WERI-Rb-1 (cell line): ENCODE measurements around the gene FGF14.

ENCODE experiments used
- DNase-seq: peaks from one replicate; pipeline ENCODE4 v3.0.0-alpha.2; 2020
- H3K27ac ChIP-seq: fragments of 250-450 bp; sonication (Bioruptor Pico); 2 replicates; pipeline ENCODE4 v1.5.1; 2020; ENCODE audit warnings: mild to moderate bottlenecking, moderate library complexity
- H3K27me3 ChIP-seq: fragments of 250-450 bp; sonication (Bioruptor Pico); 2 replicates; pipeline ENCODE4 v1.5.1; 2021; ENCODE audit warnings: mild to moderate bottlenecking, low read depth, moderate library complexity; ENCODE audit not compliant: insufficient read depth, severe bottlenecking
- H3K36me3 ChIP-seq: fragments of 250-450 bp; sonication (Bioruptor Pico); 2 replicates; pipeline ENCODE4 v1.5.1; 2020; ENCODE audit warnings: mild to moderate bottlenecking, moderate library complexity
- H3K4me3 ChIP-seq: 2 replicates; pipeline ENCODE4 v1.5.1; 2011; ENCODE audit warnings: low read depth, mild to moderate bottlenecking, control low read depth, low read length
- H3K9me3 ChIP-seq: fragments of 250-450 bp; sonication (Bioruptor Pico); 2 replicates; pipeline ENCODE4 v1.5.1; 2021; ENCODE audit warnings: mild to moderate bottlenecking, moderate library complexity; ENCODE audit not compliant: severe bottlenecking
- TF ChIP-seq, protein P1 (sequence below): IDR thresholded peaks from 2 replicates; pipeline ENCODE4 v1.5.1; 2011; ENCODE audit warnings: low read depth, mild to moderate bottlenecking, control low read depth, inconsistent platforms, low read length

FGF14 gene

GRCh38 chr13:101817898-101818297, 584.0 kb downstream of the FGF14 start:
- H3K9me3 ChIP-seq: no peaks in the 10 kb centered on the region
- TF ChIP-seq, protein P1, sequence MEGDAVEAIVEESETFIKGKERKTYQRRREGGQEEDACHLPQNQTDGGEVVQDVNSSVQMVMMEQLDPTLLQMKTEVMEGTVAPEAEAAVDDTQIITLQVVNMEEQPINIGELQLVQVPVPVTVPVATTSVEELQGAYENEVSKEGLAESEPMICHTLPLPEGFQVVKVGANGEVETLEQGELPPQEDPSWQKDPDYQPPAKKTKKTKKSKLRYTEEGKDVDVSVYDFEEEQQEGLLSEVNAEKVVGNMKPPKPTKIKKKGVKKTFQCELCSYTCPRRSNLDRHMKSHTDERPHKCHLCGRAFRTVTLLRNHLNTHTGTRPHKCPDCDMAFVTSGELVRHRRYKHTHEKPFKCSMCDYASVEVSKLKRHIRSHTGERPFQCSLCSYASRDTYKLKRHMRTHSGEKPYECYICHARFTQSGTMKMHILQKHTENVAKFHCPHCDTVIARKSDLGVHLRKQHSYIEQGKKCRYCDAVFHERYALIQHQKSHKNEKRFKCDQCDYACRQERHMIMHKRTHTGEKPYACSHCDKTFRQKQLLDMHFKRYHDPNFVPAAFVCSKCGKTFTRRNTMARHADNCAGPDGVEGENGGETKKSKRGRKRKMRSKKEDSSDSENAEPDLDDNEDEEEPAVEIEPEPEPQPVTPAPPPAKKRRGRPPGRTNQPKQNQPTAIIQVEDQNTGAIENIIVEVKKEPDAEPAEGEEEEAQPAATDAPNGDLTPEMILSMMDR: no peak
- no peak overlapping the region for H3K27ac ChIP-seq
- no peak for DNase-seq
- H3K27me3 ChIP-seq: no peaks in the 10 kb centered on the region
- H3K36me3 ChIP-seq: no peaks in the 10 kb centered on the region
- no peak overlapping the region for H3K4me3 ChIP-seq

- Histone ChIP-seq H3K27ac (no peak overlapping the region), H3K4me3 (no peak overlapping the region), H3K36me3 (no peaks in the 10 kb centered on the region), H3K27me3 (no peaks in the 10 kb centered on the region), H3K9me3 (no peaks in the 10 kb centered on the region)
- TF ChIP-seq, protein P1: no peak
- DNase-seq: no peak
Measured at GRCh38 chr13:101811881-101812280, 590.0 kb downstream of the FGF14 start.

DNA sequence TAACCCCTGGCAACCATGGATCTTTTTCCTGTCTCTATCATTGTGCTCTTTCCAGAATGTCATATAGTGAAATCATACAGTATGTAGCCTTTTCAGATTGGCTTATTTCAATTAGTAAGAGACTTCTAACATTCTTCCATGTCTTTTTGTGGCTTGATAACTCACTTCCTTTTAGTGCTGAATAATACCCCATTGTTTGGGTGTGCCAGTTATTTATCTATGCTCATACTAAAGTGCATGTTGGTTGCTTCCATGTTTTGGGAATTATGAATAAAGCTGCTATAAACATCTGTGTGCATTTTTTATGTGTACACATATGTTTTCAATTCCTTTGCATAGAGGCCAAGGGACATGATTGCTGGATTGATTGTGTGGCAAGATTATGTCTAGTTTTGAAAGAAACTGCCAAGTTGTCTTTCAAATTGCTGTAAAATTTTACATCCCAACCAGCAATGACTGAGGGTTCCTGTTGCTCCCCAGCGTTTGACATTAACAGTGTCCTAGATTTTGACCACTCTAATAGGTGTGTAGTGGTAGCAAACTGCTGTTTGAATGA, 590.5 kb downstream of the FGF14 start:
- no peaks in the 10 kb centered on the region for H3K27me3 ChIP-seq
- H3K9me3 ChIP-seq: no peaks in the 10 kb centered on the region
- TF ChIP-seq, protein P1: no peak
- H3K36me3 ChIP-seq: no peaks in the 10 kb centered on the region
- H3K27ac ChIP-seq: no peak overlapping the region
- no peak overlapping the region for H3K4me3 ChIP-seq
- DNase-seq: no peak

- Histone ChIP-seq H3K27ac (no peak overlapping the region), H3K27me3 (no peaks in the 10 kb centered on the region), H3K36me3 (no peaks in the 10 kb centered on the region), H3K9me3 (no peaks in the 10 kb centered on the region), H3K4me3 (no peak overlapping the region)
- no peak for DNase-seq
- TF ChIP-seq, protein P1: no peak
Measured at GRCh38 chr13:101799196-101799595, 602.7 kb downstream of the FGF14 start.

GRCh38 chr13:101798437-101798836, 603.4 kb downstream of the FGF14 start:
- no peak for DNase-seq
- no peak overlapping the region for H3K4me3 ChIP-seq
- H3K27me3 ChIP-seq: no peaks in the 10 kb centered on the region
- no peak overlapping the region for H3K27ac ChIP-seq
- H3K9me3 ChIP-seq: no peaks in the 10 kb centered on the region
- TF ChIP-seq, protein P1: no peak
- no peaks in the 10 kb centered on the region for H3K36me3 ChIP-seq

DNA sequence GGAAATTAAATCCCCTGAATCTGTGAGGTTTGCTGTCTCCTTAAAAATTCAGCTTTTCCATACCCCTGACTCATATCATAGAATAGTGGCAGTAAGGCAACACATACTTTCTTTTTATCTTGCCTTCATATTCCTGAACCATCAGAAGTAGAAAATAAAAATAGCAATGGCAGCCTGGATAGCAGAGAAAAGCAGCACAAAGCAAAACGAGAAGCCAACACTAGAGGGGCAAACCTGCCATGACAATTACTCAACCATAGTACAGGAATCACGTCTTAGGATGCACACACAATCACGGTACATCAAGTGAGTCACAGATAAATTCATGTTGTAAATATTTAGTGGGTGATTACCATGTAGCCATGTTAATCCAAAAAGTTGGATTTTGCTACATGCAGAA, 606.4 kb downstream of the FGF14 start:
- Histone ChIP-seq H3K4me3 (no peak overlapping the region), H3K36me3 (no peaks in the 10 kb centered on the region), H3K27me3 (no peaks in the 10 kb centered on the region), H3K27ac (no peak overlapping the region), H3K9me3 (no peaks in the 10 kb centered on the region)
- TF ChIP-seq, protein P1: no peak
- no peak for DNase-seq
